AG09319 (cell line): ENCODE results near the gene TBX18.

Experiments used
- DNase-seq: peaks from one replicate; pipeline ENCODE4 v3.0.0-alpha.2; 2010; ENCODE audit warnings: low read depth; ENCODE audit errors: extremely low read depth
- TF ChIP-seq, protein P1 (sequence below): IDR thresholded peaks from 2 replicates; pipeline ENCODE4 v1.5.1; 2011; ENCODE audit warnings: low read depth, mild to moderate bottlenecking, inconsistent platforms, low read length, moderate library complexity

TBX18 gene

DNA sequence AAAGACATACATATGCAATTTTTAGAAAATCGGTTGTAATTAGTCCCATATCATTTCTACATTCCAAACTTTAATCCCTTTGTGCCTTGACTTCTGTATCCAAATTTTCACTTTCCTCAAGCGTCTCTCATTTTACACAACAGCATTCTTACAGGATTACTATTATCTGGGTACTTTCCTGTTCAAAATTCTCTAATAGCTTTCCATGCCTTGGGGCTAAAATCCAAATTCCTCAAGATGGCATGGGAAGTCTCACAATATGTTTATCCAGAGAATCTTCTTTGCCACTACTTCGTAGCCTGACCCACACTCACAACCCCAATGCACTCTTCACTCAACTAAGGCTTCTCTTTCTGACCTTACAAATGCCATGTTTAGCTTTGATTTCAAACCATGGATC, 125.0 kb downstream of the TBX18 start:
- no peak for DNase-seq
- TF ChIP-seq, protein P1, sequence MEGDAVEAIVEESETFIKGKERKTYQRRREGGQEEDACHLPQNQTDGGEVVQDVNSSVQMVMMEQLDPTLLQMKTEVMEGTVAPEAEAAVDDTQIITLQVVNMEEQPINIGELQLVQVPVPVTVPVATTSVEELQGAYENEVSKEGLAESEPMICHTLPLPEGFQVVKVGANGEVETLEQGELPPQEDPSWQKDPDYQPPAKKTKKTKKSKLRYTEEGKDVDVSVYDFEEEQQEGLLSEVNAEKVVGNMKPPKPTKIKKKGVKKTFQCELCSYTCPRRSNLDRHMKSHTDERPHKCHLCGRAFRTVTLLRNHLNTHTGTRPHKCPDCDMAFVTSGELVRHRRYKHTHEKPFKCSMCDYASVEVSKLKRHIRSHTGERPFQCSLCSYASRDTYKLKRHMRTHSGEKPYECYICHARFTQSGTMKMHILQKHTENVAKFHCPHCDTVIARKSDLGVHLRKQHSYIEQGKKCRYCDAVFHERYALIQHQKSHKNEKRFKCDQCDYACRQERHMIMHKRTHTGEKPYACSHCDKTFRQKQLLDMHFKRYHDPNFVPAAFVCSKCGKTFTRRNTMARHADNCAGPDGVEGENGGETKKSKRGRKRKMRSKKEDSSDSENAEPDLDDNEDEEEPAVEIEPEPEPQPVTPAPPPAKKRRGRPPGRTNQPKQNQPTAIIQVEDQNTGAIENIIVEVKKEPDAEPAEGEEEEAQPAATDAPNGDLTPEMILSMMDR, result no peak

DNA sequence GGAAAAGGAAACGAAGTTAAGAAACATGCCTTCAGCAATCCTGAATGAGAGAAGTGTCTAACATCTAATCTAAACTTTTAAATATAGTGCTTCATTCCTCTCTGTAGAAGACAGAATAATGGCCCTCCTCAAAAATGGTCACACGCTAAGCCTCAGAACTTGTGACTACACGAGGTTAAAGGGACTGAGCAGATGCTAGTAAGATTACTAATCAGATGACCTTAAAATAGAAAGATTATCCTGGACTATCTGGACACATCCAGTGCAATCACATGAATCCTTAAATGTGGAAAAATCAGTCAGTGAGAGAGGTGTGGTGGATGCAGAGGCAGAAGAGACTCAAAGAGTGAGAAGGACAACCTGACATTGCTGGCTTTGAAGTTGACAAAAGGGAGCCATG, 126.1 kb downstream of the TBX18 start:
- TF ChIP-seq, protein P1, result no peak
- no peak for DNase-seq
